ENCODE measurements around the gene MAP3K19. TPM values are rescaled to one million over a fixed set of nuclear protein-coding genes. Genes with fewer than 3 reads are reported as not detected.

The MAP3K19 gene
- total and polyA plus RNA-seq, 2 of the 8 experiments (the other 6 are each of a cell fraction or from before 2014, with no cell fraction given) = not detected

- no peak for TF ChIP-seq TEAD4 (IDR thresholded peaks at IDR 0.05; ENCODE audit: low read depth, low read length)
- no peak for TF ChIP-seq CEBPB (IDR thresholded peaks at IDR 0.05; ENCODE audit: low read depth, low read length)
- no peak for TF ChIP-seq SUZ12 (IDR thresholded peaks at IDR 0.05; ENCODE audit: low read length)
- TF ChIP-seq GABPA (IDR thresholded peaks at IDR 0.05; ENCODE audit: borderline replicate concordance, insufficient read depth, low read length) = no peak
Observed at GRCh38 chr2:135002836-135003235, 44.4 kb downstream of the MAP3K19 start (continued).

All from H1 (cell line).